Lower leg skin (tissue), 3 donors: ENCODE results near the gene DDX28.

Source experiments
- POLR2A ChIP-seq, 2 donors: fragments of 450-650 bp; IDR thresholded peaks; one replicate each; pipeline ENCODE4 v1.6.1; 2016 to 2017; ENCODE audit warnings: antibody characterized with exemption in 2 of 2, mild to moderate bottlenecking in 1 of 2, moderate library complexity in 1 of 2
- TF ChIP-seq, protein P1 (sequence below), 3 donors: fragments of 450-650 bp; IDR thresholded peaks; one replicate each; pipeline ENCODE4 v1.5.1; 2016; ENCODE audit warnings: antibody characterized with exemption in 3 of 3, mild to moderate bottlenecking in 3 of 3, moderate library complexity in 2 of 3

DNA sequence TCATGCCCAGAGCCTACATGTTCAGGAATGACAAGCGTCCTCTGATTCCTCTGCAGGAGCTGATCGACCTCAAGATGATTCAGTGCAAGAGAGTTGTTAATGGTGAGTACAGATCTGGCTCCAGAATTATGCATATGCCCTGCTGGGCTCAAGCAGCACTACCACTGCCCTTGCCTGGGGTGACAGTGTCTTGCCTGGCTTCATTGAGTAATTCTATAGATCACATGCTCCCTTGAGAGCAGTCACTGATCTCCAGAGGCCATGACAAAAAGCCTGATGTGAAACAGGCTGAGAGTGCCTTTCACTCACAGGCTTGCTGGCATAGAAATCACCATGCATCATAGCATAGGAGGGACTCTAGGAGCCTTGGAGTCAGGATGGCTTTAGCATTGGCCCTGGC lies 26.4 kb upstream of the DDX28 start:
- TF ChIP-seq, protein P1, sequence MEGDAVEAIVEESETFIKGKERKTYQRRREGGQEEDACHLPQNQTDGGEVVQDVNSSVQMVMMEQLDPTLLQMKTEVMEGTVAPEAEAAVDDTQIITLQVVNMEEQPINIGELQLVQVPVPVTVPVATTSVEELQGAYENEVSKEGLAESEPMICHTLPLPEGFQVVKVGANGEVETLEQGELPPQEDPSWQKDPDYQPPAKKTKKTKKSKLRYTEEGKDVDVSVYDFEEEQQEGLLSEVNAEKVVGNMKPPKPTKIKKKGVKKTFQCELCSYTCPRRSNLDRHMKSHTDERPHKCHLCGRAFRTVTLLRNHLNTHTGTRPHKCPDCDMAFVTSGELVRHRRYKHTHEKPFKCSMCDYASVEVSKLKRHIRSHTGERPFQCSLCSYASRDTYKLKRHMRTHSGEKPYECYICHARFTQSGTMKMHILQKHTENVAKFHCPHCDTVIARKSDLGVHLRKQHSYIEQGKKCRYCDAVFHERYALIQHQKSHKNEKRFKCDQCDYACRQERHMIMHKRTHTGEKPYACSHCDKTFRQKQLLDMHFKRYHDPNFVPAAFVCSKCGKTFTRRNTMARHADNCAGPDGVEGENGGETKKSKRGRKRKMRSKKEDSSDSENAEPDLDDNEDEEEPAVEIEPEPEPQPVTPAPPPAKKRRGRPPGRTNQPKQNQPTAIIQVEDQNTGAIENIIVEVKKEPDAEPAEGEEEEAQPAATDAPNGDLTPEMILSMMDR (IDR thresholded peaks at IDR 0.05): no peak
- no peak for TF ChIP-seq POLR2A (IDR thresholded peaks at IDR 0.05)
